HCT116 (cell line): ENCODE data around the gene CACNA2D3.

Experiments
- EGR1 ChIP-seq: IDR thresholded peaks from 2 replicates; pipeline ENCODE4 v1.6.1; 2012; ENCODE audit warnings: low read depth
- EZH2 ChIP-seq: fragments of 200-600 bp; sonication (generic); IDR thresholded peaks from 2 replicates; pipeline ENCODE4 v1.6.1; 2017; ENCODE audit warnings: antibody characterized with exemption, mixed run types
- EZH2phosphoT487 ChIP-seq: fragments of 200-600 bp; IDR thresholded peaks from 2 replicates; pipeline ENCODE4 v1.6.1; 2018; ENCODE audit warnings: antibody characterized with exemption, borderline replicate concordance
- MAX ChIP-seq: IDR thresholded peaks from 2 replicates; pipeline ENCODE4 v1.6.1; 2012
- POLR2A ChIP-seq: IDR thresholded peaks from 2 replicates; pipeline ENCODE4 v1.7.0; 2011; ENCODE audit warnings: borderline replicate concordance; ENCODE audit not compliant: insufficient read depth, insufficient read length; ENCODE audit errors: extremely low read depth
- POLR2AphosphoS5 ChIP-seq: IDR thresholded peaks from 2 replicates; pipeline ENCODE4 v1.6.1; 2011; ENCODE audit warnings: mild to moderate bottlenecking, low read depth, low read length, moderate library complexity
- SIN3A ChIP-seq: IDR thresholded peaks from 2 replicates; pipeline ENCODE4 v1.6.1; 2012; ENCODE audit warnings: low read depth
- TF ChIP-seq, protein P1 (sequence below): IDR thresholded peaks from 2 replicates; pipeline ENCODE4 v1.6.1; 2012; ENCODE audit warnings: low read depth
- TF ChIP-seq, protein P2 (sequence below), 3 experiments: fragments of 200-600 bp in 1 of 3; sonication (generic) in 1 of 3; IDR thresholded peaks in 2 of 3; conservative IDR thresholded peaks in 1 of 3; 2 replicates each; pipeline ENCODE4 v1.5.1; 2012 to 2017; ENCODE audit warnings: low read depth in 2 of 3, low read length in 2 of 3, antibody characterized with exemption in 1 of 3, borderline replicate concordance in 1 of 3, control low read depth in 1 of 3, mild to moderate bottlenecking in 1 of 3, mixed read lengths in 1 of 3, mixed run types in 1 of 3, moderate library complexity in 1 of 3; ENCODE audit not compliant: insufficient read depth in 1 of 3

DNA sequence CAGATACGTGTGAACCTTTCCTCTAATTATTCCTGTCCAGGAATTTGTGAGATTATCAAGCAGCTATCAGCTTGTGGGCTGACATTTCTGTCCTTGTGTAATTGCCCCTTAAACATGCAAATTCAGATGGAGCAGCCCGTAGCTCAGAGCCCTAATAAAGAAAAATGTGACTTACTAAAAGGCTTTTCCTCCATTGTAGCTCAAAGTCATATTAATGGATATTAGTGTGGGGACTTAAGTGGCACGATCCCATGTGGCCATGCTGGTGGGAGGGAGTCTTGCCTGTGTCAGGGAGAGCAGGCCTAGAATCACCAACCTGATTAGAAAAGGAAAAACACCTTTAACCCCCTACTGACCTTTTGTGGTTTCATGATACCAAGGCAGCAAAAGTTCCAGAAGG is 406.3 kb downstream of the CACNA2D3 start:
- TF ChIP-seq, protein P1, sequence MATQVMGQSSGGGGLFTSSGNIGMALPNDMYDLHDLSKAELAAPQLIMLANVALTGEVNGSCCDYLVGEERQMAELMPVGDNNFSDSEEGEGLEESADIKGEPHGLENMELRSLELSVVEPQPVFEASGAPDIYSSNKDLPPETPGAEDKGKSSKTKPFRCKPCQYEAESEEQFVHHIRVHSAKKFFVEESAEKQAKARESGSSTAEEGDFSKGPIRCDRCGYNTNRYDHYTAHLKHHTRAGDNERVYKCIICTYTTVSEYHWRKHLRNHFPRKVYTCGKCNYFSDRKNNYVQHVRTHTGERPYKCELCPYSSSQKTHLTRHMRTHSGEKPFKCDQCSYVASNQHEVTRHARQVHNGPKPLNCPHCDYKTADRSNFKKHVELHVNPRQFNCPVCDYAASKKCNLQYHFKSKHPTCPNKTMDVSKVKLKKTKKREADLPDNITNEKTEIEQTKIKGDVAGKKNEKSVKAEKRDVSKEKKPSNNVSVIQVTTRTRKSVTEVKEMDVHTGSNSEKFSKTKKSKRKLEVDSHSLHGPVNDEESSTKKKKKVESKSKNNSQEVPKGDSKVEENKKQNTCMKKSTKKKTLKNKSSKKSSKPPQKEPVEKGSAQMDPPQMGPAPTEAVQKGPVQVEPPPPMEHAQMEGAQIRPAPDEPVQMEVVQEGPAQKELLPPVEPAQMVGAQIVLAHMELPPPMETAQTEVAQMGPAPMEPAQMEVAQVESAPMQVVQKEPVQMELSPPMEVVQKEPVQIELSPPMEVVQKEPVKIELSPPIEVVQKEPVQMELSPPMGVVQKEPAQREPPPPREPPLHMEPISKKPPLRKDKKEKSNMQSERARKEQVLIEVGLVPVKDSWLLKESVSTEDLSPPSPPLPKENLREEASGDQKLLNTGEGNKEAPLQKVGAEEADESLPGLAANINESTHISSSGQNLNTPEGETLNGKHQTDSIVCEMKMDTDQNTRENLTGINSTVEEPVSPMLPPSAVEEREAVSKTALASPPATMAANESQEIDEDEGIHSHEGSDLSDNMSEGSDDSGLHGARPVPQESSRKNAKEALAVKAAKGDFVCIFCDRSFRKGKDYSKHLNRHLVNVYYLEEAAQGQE = no peak
- TF ChIP-seq, protein P2, sequence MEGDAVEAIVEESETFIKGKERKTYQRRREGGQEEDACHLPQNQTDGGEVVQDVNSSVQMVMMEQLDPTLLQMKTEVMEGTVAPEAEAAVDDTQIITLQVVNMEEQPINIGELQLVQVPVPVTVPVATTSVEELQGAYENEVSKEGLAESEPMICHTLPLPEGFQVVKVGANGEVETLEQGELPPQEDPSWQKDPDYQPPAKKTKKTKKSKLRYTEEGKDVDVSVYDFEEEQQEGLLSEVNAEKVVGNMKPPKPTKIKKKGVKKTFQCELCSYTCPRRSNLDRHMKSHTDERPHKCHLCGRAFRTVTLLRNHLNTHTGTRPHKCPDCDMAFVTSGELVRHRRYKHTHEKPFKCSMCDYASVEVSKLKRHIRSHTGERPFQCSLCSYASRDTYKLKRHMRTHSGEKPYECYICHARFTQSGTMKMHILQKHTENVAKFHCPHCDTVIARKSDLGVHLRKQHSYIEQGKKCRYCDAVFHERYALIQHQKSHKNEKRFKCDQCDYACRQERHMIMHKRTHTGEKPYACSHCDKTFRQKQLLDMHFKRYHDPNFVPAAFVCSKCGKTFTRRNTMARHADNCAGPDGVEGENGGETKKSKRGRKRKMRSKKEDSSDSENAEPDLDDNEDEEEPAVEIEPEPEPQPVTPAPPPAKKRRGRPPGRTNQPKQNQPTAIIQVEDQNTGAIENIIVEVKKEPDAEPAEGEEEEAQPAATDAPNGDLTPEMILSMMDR (IDR thresholded peaks at IDR 0.05 in 2 of 3, conservative IDR thresholded peaks at IDR 0.05 in 1 of 3; ENCODE audit: borderline replicate concordance in 1 of 3, insufficient read depth in 1 of 3, low read depth in 2 of 3, low read length in 2 of 3) = no peak
- TF ChIP-seq EGR1 (no peak), POLR2AphosphoS5 (no peak), EZH2 (no peak), POLR2A (no peak), SIN3A (no peak), EZH2phosphoT487 (no peak), MAX (no peak)
